Fibroblast of villous mesenchyme (primary cell): ENCODE results near the gene RNF181. TPM values are rescaled to one million over a fixed set of nuclear protein-coding genes. Genes with fewer than 3 reads are reported as not detected.
"Not testable (repeated sequence)": the region's sequence is repeated elsewhere in the genome, so short reads cannot be mapped to it uniquely, and the experiment has no call there.

Source experiments
- DNase-seq: peaks from one replicate; pipeline ENCODE4 v3.0.0-alpha.2; 2010; ENCODE audit warnings: low read depth
- H3K4me3 ChIP-seq: 2 replicates; pipeline ENCODE4 v1.5.1; 2011; ENCODE audit warnings: low read depth, mild to moderate bottlenecking, low read length
- total RNA-seq: library from RNA; depleted of rRNA; stranded (reverse); fragments of >200 nt; gene quantifications from 2 replicates; pipeline ENCODE4 v1.2.3, GENCODE V29; 2012
- TF ChIP-seq, protein P1 (sequence below): IDR thresholded peaks from 2 replicates; pipeline ENCODE4 v1.5.1; 2012; ENCODE audit warnings: low read depth, mild to moderate bottlenecking, low read length; ENCODE audit not compliant: insufficient read depth

The RNF181 gene
- total RNA-seq, 1 donor: 130 TPM

DNA sequence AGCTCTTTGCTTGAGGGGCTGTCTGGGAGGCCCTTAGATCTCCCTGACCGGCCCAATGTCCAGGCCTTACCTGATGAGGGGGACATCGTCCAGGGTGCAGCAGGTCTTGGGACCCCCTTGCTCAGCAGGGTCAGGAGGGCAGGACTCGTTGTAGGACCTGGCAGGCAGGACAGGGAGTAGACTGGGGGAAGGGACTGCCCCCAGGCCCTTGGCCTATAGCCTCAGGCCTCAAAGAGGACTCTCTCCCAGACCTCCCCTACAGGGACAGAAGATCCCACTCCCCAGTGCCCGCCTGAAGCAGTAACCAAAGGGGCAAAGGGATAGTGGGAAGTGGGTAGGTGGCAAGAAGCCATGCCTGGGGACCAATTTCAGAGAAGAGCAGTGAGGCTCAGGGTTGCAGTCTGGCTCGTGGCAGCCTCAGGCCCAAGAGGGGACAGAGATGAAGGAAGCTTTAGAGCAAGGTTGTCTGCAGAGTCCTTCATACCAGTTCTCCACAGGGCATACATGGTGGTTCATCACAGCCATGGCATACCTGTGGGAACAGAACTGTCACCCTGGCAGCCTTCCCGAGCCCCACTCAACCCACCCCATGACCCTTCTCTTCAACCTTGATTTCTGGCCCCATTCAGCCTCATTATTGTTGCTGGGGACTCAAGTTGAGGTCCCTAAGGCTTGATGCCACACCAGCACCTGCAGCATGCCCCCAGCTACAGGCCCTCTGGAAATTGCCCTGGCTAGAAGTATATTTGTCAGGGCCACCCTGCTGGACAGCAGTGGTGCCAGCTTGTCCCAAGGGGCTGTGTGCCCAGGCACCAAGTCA is 5.6 kb downstream of the RNF181 start:
- DNase-seq: no peak
- peak overlapping the region; percentile 97 for H3K4me3 ChIP-seq
- TF ChIP-seq, protein P1, sequence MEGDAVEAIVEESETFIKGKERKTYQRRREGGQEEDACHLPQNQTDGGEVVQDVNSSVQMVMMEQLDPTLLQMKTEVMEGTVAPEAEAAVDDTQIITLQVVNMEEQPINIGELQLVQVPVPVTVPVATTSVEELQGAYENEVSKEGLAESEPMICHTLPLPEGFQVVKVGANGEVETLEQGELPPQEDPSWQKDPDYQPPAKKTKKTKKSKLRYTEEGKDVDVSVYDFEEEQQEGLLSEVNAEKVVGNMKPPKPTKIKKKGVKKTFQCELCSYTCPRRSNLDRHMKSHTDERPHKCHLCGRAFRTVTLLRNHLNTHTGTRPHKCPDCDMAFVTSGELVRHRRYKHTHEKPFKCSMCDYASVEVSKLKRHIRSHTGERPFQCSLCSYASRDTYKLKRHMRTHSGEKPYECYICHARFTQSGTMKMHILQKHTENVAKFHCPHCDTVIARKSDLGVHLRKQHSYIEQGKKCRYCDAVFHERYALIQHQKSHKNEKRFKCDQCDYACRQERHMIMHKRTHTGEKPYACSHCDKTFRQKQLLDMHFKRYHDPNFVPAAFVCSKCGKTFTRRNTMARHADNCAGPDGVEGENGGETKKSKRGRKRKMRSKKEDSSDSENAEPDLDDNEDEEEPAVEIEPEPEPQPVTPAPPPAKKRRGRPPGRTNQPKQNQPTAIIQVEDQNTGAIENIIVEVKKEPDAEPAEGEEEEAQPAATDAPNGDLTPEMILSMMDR: no peak

GRCh38 chr2:85601771-85602475 is 6.4 kb downstream of the RNF181 start:
- peak; percentile 64 for DNase-seq
- peak overlapping the region; percentile 97 for H3K4me3 ChIP-seq
- TF ChIP-seq, protein P1: no peak

DNA sequence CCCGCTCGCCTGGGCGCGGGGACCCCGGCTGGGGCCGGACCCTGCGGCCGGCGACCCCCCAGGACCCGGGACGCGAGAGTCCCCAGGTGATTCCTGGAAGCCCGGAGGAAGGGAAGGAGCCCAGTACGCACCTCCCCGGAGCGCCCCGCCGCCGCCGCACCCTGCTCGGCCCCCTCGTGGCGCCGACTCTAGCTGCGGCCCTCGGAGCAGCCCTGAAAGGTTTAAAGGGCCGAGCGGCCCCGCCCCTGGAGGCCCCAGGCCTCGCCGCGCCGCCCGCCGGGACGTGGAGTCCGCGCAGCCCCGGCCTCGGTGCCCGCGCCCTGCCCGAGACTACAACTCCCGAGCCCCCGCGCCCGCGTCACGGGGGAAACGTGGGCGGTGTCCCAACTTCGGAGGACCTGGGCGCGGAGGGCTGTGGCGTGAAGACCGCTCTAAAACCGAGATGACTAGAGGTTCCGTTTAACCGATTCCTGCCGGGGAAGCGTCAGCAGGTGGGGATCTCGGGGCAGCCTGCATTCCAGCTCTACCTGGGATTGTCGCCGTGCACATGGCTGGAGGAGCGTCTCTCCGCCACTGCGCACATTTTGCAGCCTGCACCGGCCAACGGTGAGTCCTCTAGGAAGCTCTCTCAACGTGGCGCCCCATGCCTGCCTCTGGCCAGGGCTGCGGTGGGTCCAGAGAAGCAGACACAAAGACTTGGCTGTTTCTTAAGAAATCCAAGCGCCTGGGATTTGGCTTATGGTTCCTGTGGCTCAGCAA is 7.1 kb downstream of the RNF181 start, which contains the start of gene TMEM150A:
Gene TMEM150A (minus strand): TSS at position 223 of the 759 bp plus-strand sequence. CDS start 750 bp downstream, outside the sequence.
- peak within 1 kb of the TSS; percentile 97 for H3K4me3 ChIP-seq
- DNase-seq: peak; percentile 91
- TF ChIP-seq, protein P1: peak; percentile 31

- not testable (repeated sequence) for DNase-seq
- peak overlapping the region; percentile 97 for H3K4me3 ChIP-seq
Observed at GRCh38 chr2:85604133-85604444, 8.5 kb downstream of the RNF181 start.

- peak; percentile 64 for DNase-seq
- TF ChIP-seq, protein P1: no peak
- no peak overlapping the region for H3K4me3 ChIP-seq
Observed at GRCh38 chr2:85604568-85605339, 9.2 kb downstream of the RNF181 start.

GRCh38 chr2:85605406-85606115 is 10.0 kb downstream of the RNF181 start:
- DNase-seq: peak; percentile 93
- TF ChIP-seq, protein P1: no peak
- H3K4me3 ChIP-seq: peak overlapping the region; percentile 5
